ENCODE data around the gene CADPS. TPM values are rescaled to one million over a fixed set of nuclear protein-coding genes. Genes with fewer than 3 reads are reported as not detected.

CADPS gene
- total and polyA plus RNA-seq, 2 of the 4 experiments (the other 2 are of a cell fraction): not detected

DNA sequence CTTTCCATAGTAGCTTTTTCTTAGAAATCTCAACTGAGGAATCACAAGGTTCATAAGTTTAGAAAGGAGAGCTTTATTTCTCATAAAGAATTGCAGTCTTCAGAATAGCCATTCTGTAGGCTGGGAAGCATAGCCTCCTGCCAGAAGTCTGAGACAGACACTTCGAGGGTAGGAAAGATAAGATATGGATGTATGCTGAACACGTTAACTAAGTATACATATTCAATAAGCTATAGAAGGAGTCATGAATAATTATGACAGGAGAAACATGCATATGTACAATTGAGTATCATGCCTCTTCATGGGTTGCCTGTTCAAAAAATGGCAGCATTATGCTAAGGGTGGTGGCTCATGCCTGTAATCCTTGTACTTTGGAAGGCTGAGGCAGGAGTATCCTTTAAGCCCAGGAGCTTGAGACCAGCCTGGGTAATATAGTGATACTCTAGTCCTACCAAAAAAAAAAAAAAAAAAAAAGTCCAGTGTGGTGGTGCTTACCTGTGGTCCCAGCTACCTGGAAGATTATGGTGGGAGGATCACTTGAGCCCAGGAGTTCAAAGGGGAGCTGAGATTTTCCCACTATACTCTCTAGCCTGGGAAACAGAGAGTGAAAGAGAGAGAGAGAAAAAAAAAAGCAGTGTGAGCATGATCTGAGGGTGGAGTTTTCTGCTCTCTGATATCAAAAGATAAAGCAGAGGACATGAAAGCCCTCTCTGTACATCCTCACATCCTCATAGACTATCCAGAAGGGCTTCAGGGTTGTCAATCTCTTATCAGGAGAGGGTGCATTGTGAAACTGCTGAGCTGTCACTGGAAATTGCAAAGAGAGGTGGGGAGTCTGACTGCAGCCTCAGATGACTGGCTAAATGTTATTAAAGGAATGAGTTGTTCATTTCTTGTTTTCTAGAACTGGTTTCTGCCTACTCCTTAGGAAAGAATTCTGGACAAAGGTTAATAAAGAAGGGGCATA, 23.6 kb upstream of the CADPS start:
- DNase-seq (no peak), ATAC-seq (ENCODE audit: low read depth) (no peak)
- Histone ChIP-seq H3K79me1 (ENCODE audit: low read depth in 1 of 2, low read length in 2 of 2) (no peaks in the 10 kb centered on the region), H2AFZ (replicated peaks; ENCODE audit: low read length, poor library complexity) (no peak overlapping the region), H2BK120ac (ENCODE audit: low read depth, low read length) (no peak overlapping the region), H3K36me3 (ENCODE audit: control insufficient read depth, insufficient read depth, low read length) (no peaks in the 10 kb centered on the region), H4K8ac (ENCODE audit: low read depth in 2 of 2, low read length in 2 of 2) (no peak overlapping the region), H3K23ac (ENCODE audit: low read depth, low read length) (no peak overlapping the region), H3K4ac (ENCODE audit: low read depth, low read length) (no peak overlapping the region), H3K9me3 (ENCODE audit: control insufficient read depth, insufficient read depth, low read length) (no peaks in the 10 kb centered on the region), H4K91ac (ENCODE audit: insufficient read depth, low read depth, low read length) (no peak overlapping the region), H2BK5ac (ENCODE audit: low read depth, low read length, poor library complexity, severe bottlenecking) (no peak overlapping the region), H3K4me1 (ENCODE audit: control insufficient read depth, insufficient read depth, low read length) (no peaks in the 10 kb centered on the region), H3K27ac (ENCODE audit: insufficient read depth, low read length) (no peak overlapping the region), H3K4me2 (ENCODE audit: low read depth, low read length) (no peak overlapping the region), H3K14ac (replicated peaks; ENCODE audit: low read depth, low read length) (no peak overlapping the region), H3K9me1 (ENCODE audit: insufficient read depth, low read length) (no peaks in the 10 kb centered on the region), H2AK9ac (replicated peaks; ENCODE audit: low read depth, low read length, poor library complexity) (no peak overlapping the region), H2AK5ac (ENCODE audit: low read depth, low read length) (no peak overlapping the region), H3K18ac (ENCODE audit: low read depth, low read length) (no peak overlapping the region), H3K27me3 (ENCODE audit: control insufficient read depth, insufficient read depth, low read length) (no peaks in the 10 kb centered on the region), H3K4me3 (ENCODE audit: insufficient read depth, low read depth, low read length) (no peak overlapping the region), H3K9ac (ENCODE audit: low read depth, low read length) (no peak overlapping the region), H4K5ac (ENCODE audit: low read depth, low read length) (no peak overlapping the region), H3K56ac (ENCODE audit: extremely low read depth, insufficient read depth, low read length) (no peak overlapping the region), H4K20me1 (ENCODE audit: insufficient read depth, low read length) (no peaks in the 10 kb centered on the region), H2BK15ac (ENCODE audit: low read depth, low read length) (no peak overlapping the region), H2BK20ac (ENCODE audit: low read depth, low read length) (no peak overlapping the region)
- intact Hi-C loops (cut with micrococcal nuclease) (no loop called here), dilution Hi-C loops (cut with HindIII; ENCODE audit: low sequenced_read_pairs, unreplicated experiment) (no loop called here), in situ Hi-C loops (cut with MboI; ENCODE audit: low sequenced_read_pairs) (no loop called here)
- TF ChIP-seq, protein P1, sequence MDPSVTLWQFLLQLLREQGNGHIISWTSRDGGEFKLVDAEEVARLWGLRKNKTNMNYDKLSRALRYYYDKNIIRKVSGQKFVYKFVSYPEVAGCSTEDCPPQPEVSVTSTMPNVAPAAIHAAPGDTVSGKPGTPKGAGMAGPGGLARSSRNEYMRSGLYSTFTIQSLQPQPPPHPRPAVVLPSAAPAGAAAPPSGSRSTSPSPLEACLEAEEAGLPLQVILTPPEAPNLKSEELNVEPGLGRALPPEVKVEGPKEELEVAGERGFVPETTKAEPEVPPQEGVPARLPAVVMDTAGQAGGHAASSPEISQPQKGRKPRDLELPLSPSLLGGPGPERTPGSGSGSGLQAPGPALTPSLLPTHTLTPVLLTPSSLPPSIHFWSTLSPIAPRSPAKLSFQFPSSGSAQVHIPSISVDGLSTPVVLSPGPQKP (IDR thresholded peaks at IDR 0.05; ENCODE audit: borderline replicate concordance, low read depth, low read length): no peak
- TF ChIP-seq NFE2L2 (IDR thresholded peaks at IDR 0.05; ENCODE audit: low read depth, low read length) (no peak), RAD21 (IDR thresholded peaks at IDR 0.05; ENCODE audit: low read length) (no peak), FOS (IDR thresholded peaks at IDR 0.05; ENCODE audit: low read depth, low read length) (no peak), SMC3 (IDR thresholded peaks at IDR 0.05; ENCODE audit: low read depth, low read length) (no peak), RCOR1 (IDR thresholded peaks at IDR 0.05; ENCODE audit: insufficient replicate concordance, low read length) (no peak), BHLHE40 (IDR thresholded peaks at IDR 0.05; ENCODE audit: low read depth, low read length) (no peak), MAFK (IDR thresholded peaks at IDR 0.05; ENCODE audit: low read depth, low read length) (no peak), MAZ (IDR thresholded peaks at IDR 0.05; ENCODE audit: borderline replicate concordance, low read depth, low read length) (no peak), RFX5 (IDR thresholded peaks at IDR 0.05; ENCODE audit: low read depth, low read length) (no peak), CHD1 (IDR thresholded peaks at IDR 0.05; ENCODE audit: low read depth, low read length) (no peak), POLR2A (IDR thresholded peaks at IDR 0.05; ENCODE audit: low read depth, low read length) (no peak), MXI1 (IDR thresholded peaks at IDR 0.05; ENCODE audit: borderline replicate concordance, low read depth, low read length) (no peak)
- TF ChIP-seq, protein P2, sequence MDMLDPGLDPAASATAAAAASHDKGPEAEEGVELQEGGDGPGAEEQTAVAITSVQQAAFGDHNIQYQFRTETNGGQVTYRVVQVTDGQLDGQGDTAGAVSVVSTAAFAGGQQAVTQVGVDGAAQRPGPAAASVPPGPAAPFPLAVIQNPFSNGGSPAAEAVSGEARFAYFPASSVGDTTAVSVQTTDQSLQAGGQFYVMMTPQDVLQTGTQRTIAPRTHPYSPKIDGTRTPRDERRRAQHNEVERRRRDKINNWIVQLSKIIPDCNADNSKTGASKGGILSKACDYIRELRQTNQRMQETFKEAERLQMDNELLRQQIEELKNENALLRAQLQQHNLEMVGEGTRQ (IDR thresholded peaks at IDR 0.05; ENCODE audit: low read depth, low read length): no peak
- TF ChIP-seq, protein P3, sequence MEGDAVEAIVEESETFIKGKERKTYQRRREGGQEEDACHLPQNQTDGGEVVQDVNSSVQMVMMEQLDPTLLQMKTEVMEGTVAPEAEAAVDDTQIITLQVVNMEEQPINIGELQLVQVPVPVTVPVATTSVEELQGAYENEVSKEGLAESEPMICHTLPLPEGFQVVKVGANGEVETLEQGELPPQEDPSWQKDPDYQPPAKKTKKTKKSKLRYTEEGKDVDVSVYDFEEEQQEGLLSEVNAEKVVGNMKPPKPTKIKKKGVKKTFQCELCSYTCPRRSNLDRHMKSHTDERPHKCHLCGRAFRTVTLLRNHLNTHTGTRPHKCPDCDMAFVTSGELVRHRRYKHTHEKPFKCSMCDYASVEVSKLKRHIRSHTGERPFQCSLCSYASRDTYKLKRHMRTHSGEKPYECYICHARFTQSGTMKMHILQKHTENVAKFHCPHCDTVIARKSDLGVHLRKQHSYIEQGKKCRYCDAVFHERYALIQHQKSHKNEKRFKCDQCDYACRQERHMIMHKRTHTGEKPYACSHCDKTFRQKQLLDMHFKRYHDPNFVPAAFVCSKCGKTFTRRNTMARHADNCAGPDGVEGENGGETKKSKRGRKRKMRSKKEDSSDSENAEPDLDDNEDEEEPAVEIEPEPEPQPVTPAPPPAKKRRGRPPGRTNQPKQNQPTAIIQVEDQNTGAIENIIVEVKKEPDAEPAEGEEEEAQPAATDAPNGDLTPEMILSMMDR (conservative IDR thresholded peaks at IDR 0.05; ENCODE audit: low read depth, low read length): no peak
- CTCF ChIA-PET: no interaction called here
- no CpG with 5 or more reads among the region's 2 CpGs for WGBS, 2 experiments (ENCODE audit: extremely low coverage in 2 of 2, insufficient read length in 1 of 2)
- BruUV-seq (replicated peaks): no TSS peak
- POLR2A ChIA-PET (ENCODE audit: unreplicated experiment): no interaction called here
